Kasumi-1 (cell line): ENCODE results near the gene NSD1.

Source experiments
- DNase-seq, 2 experiments: peaks; one replicate each; lab custom pipeline; 2025; lab: John Stamatoyannopoulos, UW

The NSD1 gene

DNA sequence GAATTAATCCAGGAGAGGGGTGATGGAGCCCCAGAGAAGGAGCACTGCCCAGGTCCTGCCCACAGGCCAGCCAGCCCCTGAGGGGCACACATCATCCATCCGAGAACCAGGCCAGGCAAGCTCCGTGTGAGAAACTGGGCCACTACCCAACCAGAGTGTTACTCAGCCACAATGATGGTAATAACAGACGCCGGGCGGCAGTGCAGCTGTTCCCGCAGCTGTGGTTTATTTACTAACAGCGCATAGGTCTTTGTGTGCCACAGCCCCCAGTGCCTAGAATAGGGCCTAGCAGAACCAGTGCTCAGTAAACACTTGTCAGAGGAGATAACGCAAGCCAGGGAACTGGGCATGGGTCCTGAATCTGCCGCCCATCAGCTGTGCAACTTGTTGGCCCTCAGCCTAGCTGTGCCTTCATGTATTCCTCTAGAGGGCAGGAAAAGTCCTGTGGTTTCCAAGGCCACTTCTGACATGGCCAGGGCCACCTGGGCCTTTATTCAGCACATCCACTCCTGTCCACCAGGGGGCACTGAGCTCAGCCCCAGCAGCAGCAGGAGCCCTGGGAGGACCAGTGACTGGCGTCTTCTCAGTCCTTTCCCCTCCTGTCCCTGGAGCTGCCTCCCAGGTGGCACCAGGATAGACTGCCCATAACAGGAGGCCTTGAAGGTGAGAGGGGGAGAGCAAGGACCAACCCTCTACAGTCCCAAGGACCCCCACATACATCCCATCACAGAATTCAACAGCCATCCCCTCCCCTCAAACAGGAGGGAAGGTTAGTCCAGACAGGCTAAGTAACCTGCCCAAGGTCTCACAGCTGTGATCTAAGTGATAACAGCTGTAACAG lies 176.0 kb downstream of the NSD1 start:
- DNase-seq, result peak; percentile 27 to 30

DNA sequence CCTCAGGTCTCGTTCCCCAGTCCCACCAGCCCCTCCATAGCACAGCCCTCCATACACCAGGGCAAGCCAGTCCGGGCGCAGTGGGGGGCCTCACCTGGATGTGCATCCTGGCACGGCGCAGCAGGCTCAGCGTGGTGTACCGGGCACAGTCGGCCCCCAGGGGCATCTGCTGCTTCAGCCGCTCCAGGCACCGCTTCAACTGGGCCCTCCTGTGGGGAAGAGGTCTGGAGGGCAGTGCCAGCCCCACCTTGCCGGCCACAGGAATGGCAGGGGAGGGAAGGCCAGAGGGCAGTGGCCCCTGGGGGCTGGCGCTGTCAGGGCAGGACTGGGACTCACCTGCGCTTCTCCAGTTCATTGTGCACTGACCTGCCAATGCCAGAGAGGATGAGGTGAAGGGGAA lies 176.8 kb downstream of the NSD1 start:
- no peak for DNase-seq

- peak; percentile 90 to 91 for DNase-seq
Measured at GRCh38 chr5:177310757-177311391, 177.3 kb downstream of the NSD1 start.

DNA sequence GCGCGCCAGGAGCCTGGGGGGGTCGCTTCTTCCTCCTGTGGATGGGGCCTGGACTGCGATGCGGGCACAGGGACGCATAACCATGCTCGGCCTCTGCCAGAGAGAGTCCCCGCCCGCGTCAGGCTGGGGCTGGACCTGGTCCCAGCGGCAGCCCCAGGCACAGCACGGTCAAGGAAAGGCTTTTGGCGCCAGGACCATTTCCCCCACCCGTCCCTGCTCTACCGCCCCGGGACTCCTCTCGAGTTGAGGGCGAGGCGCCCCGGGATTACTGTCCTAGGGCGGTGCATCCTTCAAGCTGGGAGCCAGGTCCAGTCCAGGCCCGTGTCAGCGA lies 177.8 kb downstream of the NSD1 start:
- no peak for DNase-seq

GRCh38 chr5:177311723-177312648 lies 178.4 kb downstream of the NSD1 start, which contains the start of gene MXD3:
TSS of gene MXD3 (minus strand) at chr5:177311898. CDS start at chr5:177311830, 68 bp downstream.
- peak; percentile 97 for DNase-seq

DNA sequence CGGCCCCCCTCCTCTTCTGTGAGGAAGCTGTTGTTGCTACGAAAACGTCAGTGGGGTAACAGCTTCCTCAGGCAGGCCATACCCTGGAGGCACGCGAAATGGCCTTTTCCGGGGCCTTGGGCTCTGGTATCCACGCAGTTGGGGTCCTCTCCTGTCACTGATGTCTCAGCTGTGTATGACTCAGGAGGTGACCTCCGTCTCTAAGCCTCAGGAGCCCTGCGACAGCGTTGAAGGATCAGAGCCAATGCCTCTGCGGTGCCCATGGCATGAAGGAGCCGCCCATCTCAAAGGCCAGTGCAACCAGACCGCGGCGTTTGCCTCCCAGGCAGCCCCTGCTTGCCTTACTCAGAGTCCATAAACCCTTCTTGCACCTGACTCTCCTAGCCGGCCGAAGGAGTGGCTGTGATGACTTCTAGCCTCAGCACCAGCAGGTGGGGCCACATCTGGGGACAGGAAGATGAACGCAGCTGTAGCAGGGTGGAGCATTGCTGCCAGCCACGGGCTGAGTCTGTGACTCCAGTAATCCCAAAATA lies 179.1 kb downstream of the NSD1 start:
- peak in 1 of 2 experiments; percentile 78 for DNase-seq

- no peak for DNase-seq
Measured at GRCh38 chr5:177313561-177314259, 180.1 kb downstream of the NSD1 start.

GRCh38 chr5:177314376-177315342 lies 181.1 kb downstream of the NSD1 start:
- DNase-seq, result no peak

GRCh38 chr5:177315411-177315810 lies 181.8 kb downstream of the NSD1 start:
- DNase-seq, result no peak

DNA sequence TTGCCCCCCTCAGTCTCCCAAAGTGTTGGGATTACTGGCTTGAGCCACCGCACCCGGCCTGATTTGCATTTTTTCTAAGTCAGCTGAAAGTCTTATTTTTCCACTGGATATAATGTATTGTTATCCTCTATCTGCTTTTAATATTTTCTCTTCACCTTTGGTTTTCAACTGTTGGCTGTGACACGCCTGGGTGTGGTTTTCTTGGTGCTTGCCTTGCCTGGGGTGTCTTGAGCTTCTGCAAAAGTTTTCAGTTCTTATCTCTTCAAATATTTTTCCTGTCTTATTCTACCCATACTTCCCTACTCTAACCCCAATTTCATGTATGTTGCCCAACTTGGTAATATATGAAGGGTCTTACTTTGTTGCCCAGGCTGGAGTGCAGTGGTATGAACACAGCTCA lies 182.4 kb downstream of the NSD1 start:
- DNase-seq, result no peak

DNA sequence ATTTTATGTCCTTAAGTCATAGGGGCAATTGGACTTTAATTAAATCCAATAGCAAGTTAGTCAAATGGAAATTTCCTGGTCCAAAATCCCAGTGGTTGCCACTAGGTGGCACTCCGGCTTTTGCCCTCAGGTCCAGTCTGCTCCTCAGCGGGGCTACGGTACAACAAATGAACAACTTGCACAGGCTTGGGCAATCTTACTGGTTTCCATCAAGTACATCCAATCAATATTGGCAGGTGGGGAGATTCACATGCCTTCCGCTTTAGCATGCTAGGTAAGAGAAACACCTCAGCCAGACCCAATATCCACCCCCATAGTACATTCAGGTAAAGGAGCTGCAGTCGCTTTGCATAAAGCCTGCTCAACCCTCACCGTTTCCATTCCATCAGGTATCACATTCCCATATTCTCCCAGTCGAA lies 184.4 kb downstream of the NSD1 start:
- DNase-seq, result peak; percentile 79 to 86

DNA sequence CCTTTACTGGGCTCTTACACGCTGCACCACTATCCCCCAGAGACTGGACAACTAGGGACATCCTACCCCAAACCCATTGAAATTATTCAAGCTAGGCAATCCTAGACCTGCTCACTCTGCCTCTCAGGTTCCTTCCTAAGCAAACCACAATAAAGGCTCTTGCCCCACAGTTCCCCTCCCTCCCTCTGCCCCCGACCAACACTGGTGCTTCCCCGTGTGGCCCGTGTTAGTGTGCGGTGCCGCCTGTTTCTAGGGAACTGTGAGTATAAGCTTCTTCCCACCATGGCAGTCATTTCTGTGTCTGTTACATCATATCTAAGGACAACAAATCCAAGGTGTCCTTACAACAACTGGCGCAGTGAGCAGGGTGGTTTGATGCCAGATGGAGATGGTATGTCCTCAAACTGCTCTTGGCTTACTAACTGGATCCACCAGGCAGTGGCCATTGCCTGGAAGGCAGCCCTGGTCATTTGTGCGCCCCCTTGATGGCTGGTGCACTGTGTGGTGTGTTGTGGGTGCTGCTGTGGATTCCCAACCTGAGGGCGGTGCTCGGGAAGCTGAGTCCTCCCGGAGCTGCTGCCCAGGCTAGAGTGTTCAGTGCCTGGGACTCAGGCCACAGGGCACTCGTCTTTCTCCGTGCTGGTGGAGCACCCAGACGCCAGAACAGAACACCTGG lies 186.5 kb downstream of the NSD1 start:
- no peak for DNase-seq

GRCh38 chr5:177320879-177321278 lies 187.3 kb downstream of the NSD1 start:
- DNase-seq, result peak; percentile 84 to 85

DNA sequence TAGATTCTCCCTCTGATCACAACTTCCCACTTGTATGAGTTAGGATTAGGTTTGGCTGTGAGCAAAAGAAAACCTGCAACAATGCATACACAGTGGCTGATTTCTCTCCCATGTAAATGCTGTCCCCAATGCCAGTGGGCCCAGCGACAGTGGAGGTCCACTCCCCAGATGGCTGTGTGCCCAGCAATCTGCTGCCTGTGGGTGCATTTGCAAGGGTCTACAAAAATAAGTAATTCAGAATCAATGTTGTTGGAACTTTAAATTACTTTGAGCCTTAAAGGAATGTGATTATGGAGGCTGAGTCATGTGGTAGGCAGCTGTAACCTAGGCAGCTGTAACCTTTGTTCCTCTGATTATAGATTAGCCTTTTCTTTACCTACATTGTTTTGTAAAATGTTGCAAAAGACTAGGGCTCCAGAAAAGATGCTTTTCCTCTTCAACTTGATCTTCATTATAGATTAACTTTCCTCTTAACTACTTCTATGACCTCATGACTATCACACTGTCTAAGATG lies 192.4 kb downstream of the NSD1 start:
- no peak for DNase-seq

GRCh38 chr5:177327539-177328522 lies 194.3 kb downstream of the NSD1 start:
- no peak for DNase-seq

- DNase-seq, result no peak
Measured at GRCh38 chr5:177328545-177329231, 195.1 kb downstream of the NSD1 start.

GRCh38 chr5:177329883-177330282 lies 196.3 kb downstream of the NSD1 start:
- DNase-seq, result no peak
